Heart right ventricle (tissue), 16 donors: ENCODE data around the gene HSPA1L. TPM values are rescaled to one million over a fixed set of nuclear protein-coding genes. Genes with fewer than 3 reads are reported as not detected.
A peak's percentile ranks its signal among the peaks of the same experiment; 100 is the strongest.
"Not testable (repeated sequence)": the region's sequence is repeated elsewhere in the genome, so short reads cannot be mapped to it uniquely, and the experiment has no call there.

Experiments
- ATAC-seq, 8 donors: fragments of 200-7000 bp; cut with Tn5 transposase; one replicate each; pipeline ENCODE4 v1.9.1; 2020; ENCODE audit warnings: mild to moderate bottlenecking in 8 of 8, moderate library complexity in 8 of 8, moderate number of reproducible peaks in 1 of 8
- DNase-seq, 2 donors: peaks; one replicate each; pipeline ENCODE4 v3.0.0-alpha.2; 2020
- H3K27ac ChIP-seq, 10 donors: fragments of 200-600 bp; sonication (generic) in 2 of 10; one replicate each; pipeline versions ENCODE4 v1.5.0 to v1.8.0; 2020 to 2022; ENCODE audit warnings: mild to moderate bottlenecking in 3 of 10
- H3K27me3 ChIP-seq, 7 donors: fragments of 200-600 bp; one replicate each; pipeline ENCODE4 v1.8.0; 2021 to 2022; ENCODE audit warnings: mild to moderate bottlenecking in 2 of 7
- H3K36me3 ChIP-seq, 9 donors: fragments of 200-600 bp; sonication (generic) in 1 of 9; one replicate each; pipeline versions ENCODE4 v1.5.0 to v1.8.0; 2020 to 2022; ENCODE audit warnings: mild to moderate bottlenecking in 2 of 9
- H3K4me1 ChIP-seq, 9 donors: fragments of 200-600 bp; sonication (generic) in 1 of 9; one replicate each; pipeline versions ENCODE4 v1.5.0 to v1.8.0; 2020 to 2022; ENCODE audit warnings: mild to moderate bottlenecking in 4 of 9
- H3K4me3 ChIP-seq, 10 donors: fragments of 200-600 bp; sonication (generic) in 2 of 10; one replicate each; pipeline versions ENCODE4 v1.5.0 to v1.8.0; 2020 to 2022; ENCODE audit warnings: mild to moderate bottlenecking in 7 of 10, moderate library complexity in 2 of 10
- H3K9me3 ChIP-seq, 11 donors: fragments of 200-600 bp in 10 of 11; sonication (generic) in 2 of 11; one replicate each; pipeline versions ENCODE4 v1.5.0 to v1.8.0; 2013 to 2022; ENCODE audit warnings: mild to moderate bottlenecking in 2 of 11, control low read depth in 1 of 11, moderate library complexity in 1 of 11
- CTCF ChIP-seq, 9 donors: fragments of 200-600 bp; sonication (generic) in 2 of 9; IDR thresholded peaks; one replicate each; pipeline versions ENCODE4 v1.5.0 to v1.8.0; 2021 to 2022; ENCODE audit warnings: antibody characterized with exemption in 9 of 9, mild to moderate bottlenecking in 5 of 9, moderate library complexity in 1 of 9
- WGBS, 2 donors: extraction: QIAGEN DNeasy Blood & Tissue Kit; methylation state at CpG; one replicate each; pipeline ENCODE4 v1.1.7; 2013; ENCODE audit warnings: inconsistent platforms in 1 of 2; 5-methylcytosine and 5-hydroxymethylcytosine counted together
- intact Hi-C, 10 donors: fragments of 100-400 bp; cut with DNase I; formaldehyde crosslinking; loops; one replicate each; pipeline versions ENCODE4 v1.11.1 to v1.14.2; 2022
- polyA plus RNA-seq, 2 donors: library from polyadenylated mRNA; stranded (reverse); fragments of 200-250 nt; gene quantifications; one replicate each; pipeline ENCODE4 v1.2.3, GENCODE V29; 2013
- total RNA-seq, 10 donors: library from RNA; stranded (reverse); fragmentation: NEBNext Ultra II Directional in 3 of 10; extraction: Animal tissue kit (Norgen Biotek cat#: 25700) in 3 of 10; gene quantifications; one replicate each; pipeline versions ENCODE4 v1.2.1 to v1.2.4, GENCODE V29; 2021 to 2023
- donor health status: Arrhythmogenic right ventricular cardiomyopathy.
- donor health status: ischemic (EF 13 %, LVEDD 7.1; RV severe dilation, severe dysfunction).
- donor health status: healthy with polysubstance abuse.
- donor health status: DM: no; HTN: yes; CAD: no.
- donor health status: DM: no; HTN: no; CAD: no.
- donor health status: ischemic (EF 25% LVEDD 6.9; RV normal size, moderate dysfunction).
- donor health status: ischemic (EF 25% LVEDD 5.7; RV mildly dilated, moderate dysfunction).
- donor health status: healthy.
- donor health status: DM: yes; HTN: yes; CAD: no.
- donor health status: Ischemic cardiomyopathy.
- donor health status: ischemic (EF 35%, LVEDD 5.7; RV mildly dilated, moderate dysfunction).
- donor health status: nonischemic (EF 11% LVEDD 7.7; RV severe dilation, severe dysfunction).
- donor health status: DM: yes; HTN: yes; CAD: no.
- donor health status: PGD.
- donor health status: ischemic (EF 29% LVEDD 5.4; RV normal size, mild dysfunction).
- donor health status: nonischemic (EF 23%, LVEDD 6.1; RV moderate dilation, normal function).

HSPA1L gene
- total and polyA plus RNA-seq, 12 donors, result 0.80 to 2.9 (median 1.8) TPM

DNA sequence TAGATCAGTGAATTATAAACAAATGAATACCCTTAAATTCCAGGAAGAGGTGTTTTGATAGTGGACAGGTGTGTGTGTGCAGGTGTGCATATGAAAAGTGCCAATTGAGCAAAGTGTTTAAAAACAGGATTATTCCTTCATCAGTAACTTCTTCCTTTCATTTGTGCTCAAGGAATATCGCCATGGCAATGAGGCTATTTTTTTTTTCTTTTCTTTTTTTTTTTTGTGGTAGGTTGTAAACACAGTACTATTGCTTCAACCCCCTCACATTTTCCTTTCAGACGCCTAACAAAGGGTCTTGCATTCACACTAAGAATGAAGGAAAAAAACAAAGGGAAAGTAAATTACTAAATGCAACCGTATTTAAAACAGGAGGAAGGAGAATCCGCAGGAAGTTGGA is 10.5 kb upstream of the HSPA1L start:
- Histone ChIP-seq H3K9me3 (no peaks in the 10 kb centered on the region), H3K36me3 (no peaks in the 10 kb centered on the region), H3K27me3 (no peaks in the 10 kb centered on the region), H3K27ac (peak overlapping the region in 7 of 10 donors; percentile 89 to 99 (median 97)), H3K4me1 (peaks cover 14 to 50% (median 41%) of the 10 kb centered on the region in 9 donors), H3K4me3 (peak overlapping the region in 1 of 10 donors; percentile 75)
- intact Hi-C loops, result loop anchor here in 2 of 10 donors (5.0 to 10.0 kb wide), 2 partner anchors 88 to 281 kb away; partner anchors contain the start of genes ATP6V1G2 (in 1 of the 2), CLIC1 (in 1 of the 2), DDX39B (in 1 of the 2) and NFKBIL1 (in 1 of the 2)
- ATAC-seq (no peak), DNase-seq (no peak)
- TF ChIP-seq CTCF (IDR thresholded peaks at IDR 0.05), result no peak
- WGBS, 2 donors, result 77 to 78% methylated on average over 4 of the region's 4 CpGs

DNA sequence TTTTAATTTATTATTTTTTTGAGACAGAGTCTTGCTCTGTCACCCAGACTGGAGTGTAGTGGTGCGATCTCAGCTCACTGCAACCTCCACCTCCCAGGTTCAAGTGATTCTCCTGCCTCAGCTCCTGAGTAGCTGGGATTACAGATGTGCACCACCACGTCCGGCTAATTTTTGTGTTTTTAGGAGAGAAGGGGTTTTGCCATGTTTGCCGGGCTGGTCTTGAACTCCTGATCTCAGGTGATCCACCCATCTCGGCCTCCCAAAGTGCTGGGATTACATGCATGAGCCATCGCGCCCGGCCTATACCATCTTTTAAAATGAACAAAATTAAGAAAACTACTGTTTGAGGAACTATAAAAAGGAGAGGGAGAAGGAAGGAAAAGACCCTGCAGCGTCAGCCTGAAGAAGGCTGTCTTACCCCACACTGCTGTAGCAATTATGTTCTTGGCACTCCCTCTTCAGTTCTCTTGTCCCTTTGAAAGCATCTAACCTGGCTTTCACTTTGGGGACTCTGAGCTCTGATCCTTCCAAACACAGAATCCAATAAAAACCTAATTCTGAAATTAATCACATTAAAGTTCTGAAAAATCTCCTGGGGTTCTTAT is 8.6 kb upstream of the HSPA1L start:
- DNase-seq, H3K9me3 ChIP-seq, H3K27me3 ChIP-seq, ATAC-seq, H3K36me3 ChIP-seq: not testable (repeated sequence)
- Histone ChIP-seq H3K4me1 (peaks cover 14 to 66% (median 53%) of the 10 kb centered on the region in 9 donors), H3K4me3 (peak overlapping the region in 1 of 10 donors; percentile 6), H3K27ac (peak overlapping the region; percentile 5 to 99 (median 98))
- intact Hi-C loops, result loop anchor here in 1 of 10 donors (10.0 kb wide), 1 partner anchor 279 kb away; the partner anchor contains the start of genes ATP6V1G2, DDX39B and NFKBIL1
- 88 to 90% methylated on average over 9 of the region's 9 CpGs for WGBS, 2 donors

DNA sequence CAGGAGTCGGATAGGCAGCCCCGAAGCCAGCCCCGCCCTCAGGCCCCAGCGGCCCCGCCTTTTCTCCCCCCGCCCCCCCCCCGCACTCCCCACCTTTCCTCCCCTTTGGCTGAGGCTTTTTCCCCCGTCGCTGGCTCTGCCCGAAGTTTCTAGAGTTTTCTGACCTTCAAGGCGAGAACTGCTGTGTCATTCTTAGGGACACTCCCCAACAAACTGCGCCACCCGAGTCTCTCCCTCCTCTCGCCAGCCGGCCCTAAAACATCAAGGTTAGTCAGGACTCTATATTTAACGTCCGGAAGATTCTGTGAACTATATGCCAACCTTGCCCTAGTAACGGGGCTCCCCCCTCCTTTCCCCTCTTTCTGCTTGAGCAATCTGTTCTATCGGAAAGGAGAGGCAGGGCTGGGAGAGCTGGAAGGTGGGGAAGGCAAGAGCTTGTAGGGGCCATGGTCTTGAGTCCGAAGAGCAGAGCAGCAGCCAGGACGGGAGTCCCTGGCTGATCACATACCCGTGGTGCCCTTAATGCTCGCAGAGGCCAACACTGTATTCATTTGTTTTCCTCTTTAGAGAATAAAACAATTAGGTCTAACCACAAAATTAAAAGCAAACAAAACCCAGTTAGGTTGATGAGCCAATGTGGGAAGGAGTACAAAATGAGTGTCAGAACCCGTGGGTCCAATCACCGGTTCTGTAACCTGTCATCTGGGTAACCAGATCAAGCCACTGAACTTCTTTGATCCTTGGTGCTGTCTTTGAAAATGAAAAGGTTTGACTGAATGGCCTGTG is 7.1 kb upstream of the HSPA1L start:
- Histone ChIP-seq H3K27ac (peak overlapping the region; percentile 93 to 99 (median 98)), H3K4me3 (peak overlapping the region; percentile 36 to 73 (median 56)), H3K36me3 (no peaks in the 10 kb centered on the region), H3K4me1 (peaks cover 16 to 80% (median 62%) of the 10 kb centered on the region in 9 donors), H3K27me3 (no peaks in the 10 kb centered on the region), H3K9me3 (no peaks in the 10 kb centered on the region)
- DNase-seq (peak; percentile 78 to 88), ATAC-seq (peak; percentile 57 to 78 (median 72))
- TF ChIP-seq CTCF (IDR thresholded peaks at IDR 0.05), result no peak
- 1 to 2% methylated on average over 24 of the region's 25 CpGs for WGBS, 2 donors
- intact Hi-C loops, result loop anchor here in 1 of 10 donors (10.0 kb wide), 1 partner anchor 277 kb away; the partner anchor contains the start of genes ATP6V1G2, DDX39B and NFKBIL1

GRCh38 chr6:31821301-31822035 is 6.4 kb upstream of the HSPA1L start:
- intact Hi-C loops, result loop anchor here in 1 of 10 donors (10.0 kb wide), 1 partner anchor 277 kb away; the partner anchor contains the start of genes ATP6V1G2, DDX39B and NFKBIL1
- no peak for TF ChIP-seq CTCF (IDR thresholded peaks at IDR 0.05)
- peaks cover 13 to 77% (median 60%) of the 10 kb centered on the region in 9 donors for H3K4me1 ChIP-seq
- ATAC-seq (peak; percentile 56 to 74 (median 68)), DNase-seq (peak; percentile 57 to 83)
- peak overlapping the region; percentile 36 to 73 (median 56) for H3K4me3 ChIP-seq
- peak overlapping the region; percentile 93 to 99 (median 98) for H3K27ac ChIP-seq
- no peaks in the 10 kb centered on the region for H3K27me3 ChIP-seq
- 4% methylated on average over 39 of the region's 39 CpGs for WGBS, 2 donors
- no peaks in the 10 kb centered on the region for H3K9me3 ChIP-seq
- no peaks in the 10 kb centered on the region for H3K36me3 ChIP-seq

GRCh38 chr6:31820399-31820798 is 5.3 kb upstream of the HSPA1L start:
- Histone ChIP-seq H3K27ac (peak overlapping the region in 9 of 10 donors; percentile 73 to 99 (median 99)), H3K4me3 (peak overlapping the region in 2 of 10 donors; percentile 66), H3K4me1 (peaks cover 10 to 66% (median 50%) of the 10 kb centered on the region in 9 donors)
- intact Hi-C loops, result loop anchor here in 1 of 10 donors (10.0 kb wide), 1 partner anchor 276 kb away; the partner anchor contains the start of genes ATP6V1G2, DDX39B and NFKBIL1
- DNase-seq, ATAC-seq, H3K36me3 ChIP-seq, H3K27me3 ChIP-seq, H3K9me3 ChIP-seq: not testable (repeated sequence)
- 88 to 91% methylated on average over 10 of the region's 10 CpGs for WGBS, 2 donors
